GM18861 (cell line): ENCODE data around the gene METAP1.
A peak's percentile ranks its signal among the peaks of the same experiment; 100 is the strongest.
"Not testable (repeated sequence)": the region's sequence is repeated elsewhere in the genome, so short reads cannot be mapped to it uniquely, and the experiment has no call there.

Experiments
- ATAC-seq: cut with Tn5 transposase; IDR thresholded peaks from one replicate; pipeline ENCODE4 v1.9.1; 2021; ENCODE audit not compliant: unreplicated experiment

METAP1 gene

DNA sequence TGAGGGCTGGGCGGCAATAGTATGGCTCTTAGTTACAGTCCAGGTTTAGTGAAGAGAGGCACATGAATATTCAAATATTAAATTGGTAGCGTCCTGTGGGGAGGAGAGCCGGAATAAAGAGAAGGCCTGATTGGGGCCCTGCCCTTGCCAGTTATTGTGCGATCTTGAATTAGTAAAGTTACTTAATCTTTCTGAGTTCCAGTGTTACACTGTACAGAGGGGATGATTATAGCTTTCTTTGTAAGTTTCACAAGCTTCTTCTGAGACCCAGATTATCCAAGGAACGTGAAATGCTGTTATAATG lies 1.2 kb downstream of the METAP1 start:
- ATAC-seq, result no peak

DNA sequence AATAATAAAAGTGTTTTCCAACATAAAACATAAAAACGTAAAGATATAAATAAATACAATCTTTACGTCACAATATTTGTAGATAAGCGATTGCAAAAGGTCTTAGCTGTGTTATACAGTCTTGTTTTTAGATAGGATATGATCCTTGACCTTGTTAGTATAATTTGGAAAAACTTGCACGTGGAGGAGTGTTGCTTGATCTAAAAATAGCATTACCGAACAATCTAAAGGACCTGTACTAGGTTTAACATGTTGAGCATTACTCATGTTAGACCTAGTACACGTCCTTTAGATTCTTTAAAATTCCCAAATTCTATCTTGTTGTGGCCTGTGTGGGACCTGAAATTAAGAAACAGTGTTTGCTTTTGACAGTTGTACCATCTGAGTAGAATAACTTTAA lies 1.6 kb downstream of the METAP1 start:
- ATAC-seq, result no peak

DNA sequence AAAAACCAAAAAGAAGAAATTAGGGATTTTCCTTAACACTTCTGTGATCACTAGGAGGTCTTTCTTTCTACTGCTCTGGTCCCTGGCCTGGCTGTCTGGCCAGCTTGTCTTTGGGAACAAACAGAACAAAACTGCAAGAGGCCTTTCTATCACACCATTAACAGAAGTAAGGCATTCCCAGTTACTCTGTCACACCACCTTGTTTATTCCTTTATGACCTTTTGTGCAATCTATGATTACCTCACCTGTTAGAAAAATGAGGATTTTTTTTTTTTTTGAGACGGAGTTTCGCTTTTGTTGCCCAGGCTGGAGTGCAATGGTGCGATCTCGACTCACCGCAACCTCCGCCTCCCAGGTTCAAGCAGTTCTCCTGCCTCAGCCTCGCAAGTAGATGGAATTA lies 3.0 kb downstream of the METAP1 start:
- no peak for ATAC-seq

DNA sequence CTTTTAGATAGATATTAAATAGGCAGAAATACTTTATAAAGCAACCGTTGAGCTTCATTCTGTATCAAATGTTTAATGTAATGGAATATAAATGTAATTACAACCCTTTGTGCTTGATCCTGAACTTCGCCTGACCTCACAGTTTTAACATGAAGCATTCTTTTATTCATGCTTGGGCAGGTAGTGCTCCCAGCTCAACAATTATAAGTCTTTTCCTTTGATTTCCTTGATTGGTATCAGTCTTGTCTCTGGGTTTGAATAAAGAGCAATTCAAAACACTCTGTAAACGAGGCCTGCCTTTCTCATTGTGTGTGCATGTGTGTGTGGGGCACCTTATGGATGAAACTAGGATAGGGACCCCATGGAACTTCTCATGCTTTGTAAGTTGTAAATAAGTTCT lies 6.8 kb downstream of the METAP1 start:
- no peak for ATAC-seq

DNA sequence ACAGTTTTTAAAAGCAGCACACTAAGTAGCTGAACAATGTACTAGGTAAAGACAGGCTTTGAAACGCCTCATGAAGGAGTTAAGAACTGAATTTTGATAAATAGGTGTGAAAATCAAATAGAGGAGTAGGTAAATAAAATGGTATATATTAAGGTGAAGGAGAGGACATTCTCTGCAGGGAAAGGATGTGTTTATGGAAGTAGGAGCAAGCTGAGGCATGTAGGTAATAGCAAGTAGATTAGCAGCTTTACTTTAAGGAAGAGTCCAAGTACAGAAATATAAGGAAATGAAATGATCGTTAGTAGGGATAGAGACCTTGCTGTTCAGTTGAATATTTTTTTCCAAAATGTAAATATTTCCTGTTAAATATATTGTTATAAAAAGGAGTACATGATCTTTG lies 12.5 kb downstream of the METAP1 start:
- ATAC-seq, result no peak

DNA sequence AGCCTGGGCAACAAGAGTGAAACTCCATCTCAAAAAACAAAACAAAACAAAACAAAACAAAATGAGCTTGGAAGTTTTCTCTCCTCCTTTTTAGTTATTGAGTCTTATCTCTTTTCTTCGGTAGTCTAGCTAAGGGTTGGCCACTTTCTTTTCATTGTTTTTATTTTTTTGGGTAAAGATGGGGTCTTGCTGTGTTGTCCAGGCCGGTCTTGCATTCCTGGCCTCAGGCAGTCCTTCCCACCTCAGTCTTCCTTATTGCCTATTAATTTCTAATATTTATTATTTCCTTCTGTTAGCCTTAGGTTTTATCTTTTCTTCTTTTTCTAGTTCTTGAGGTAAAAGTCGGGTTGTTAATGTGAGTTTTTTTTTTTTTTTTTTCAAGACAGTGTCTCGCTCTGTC lies 16.4 kb downstream of the METAP1 start:
- no peak for ATAC-seq

DNA sequence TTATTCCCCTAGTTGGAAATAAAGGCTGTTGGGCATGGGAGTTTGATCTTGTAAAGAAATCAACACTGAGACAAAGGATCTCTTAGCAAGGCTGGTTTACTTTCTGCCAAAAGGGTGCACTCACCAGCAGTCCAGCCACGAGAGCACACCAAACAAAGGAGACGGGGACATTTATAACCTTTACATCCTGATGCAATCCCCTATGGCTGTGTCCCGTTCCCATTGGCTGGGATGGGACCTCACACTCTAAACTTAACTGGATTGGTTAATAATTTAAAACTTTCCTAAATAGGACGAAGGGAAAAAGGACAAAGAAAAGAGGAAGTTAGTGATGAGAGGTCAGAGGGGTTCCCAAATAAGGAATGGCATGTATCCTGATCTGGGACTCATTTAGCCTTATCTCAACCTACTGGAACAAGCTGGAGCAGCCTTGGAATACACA lies 17.9 kb downstream of the METAP1 start:
- ATAC-seq, result no peak

DNA sequence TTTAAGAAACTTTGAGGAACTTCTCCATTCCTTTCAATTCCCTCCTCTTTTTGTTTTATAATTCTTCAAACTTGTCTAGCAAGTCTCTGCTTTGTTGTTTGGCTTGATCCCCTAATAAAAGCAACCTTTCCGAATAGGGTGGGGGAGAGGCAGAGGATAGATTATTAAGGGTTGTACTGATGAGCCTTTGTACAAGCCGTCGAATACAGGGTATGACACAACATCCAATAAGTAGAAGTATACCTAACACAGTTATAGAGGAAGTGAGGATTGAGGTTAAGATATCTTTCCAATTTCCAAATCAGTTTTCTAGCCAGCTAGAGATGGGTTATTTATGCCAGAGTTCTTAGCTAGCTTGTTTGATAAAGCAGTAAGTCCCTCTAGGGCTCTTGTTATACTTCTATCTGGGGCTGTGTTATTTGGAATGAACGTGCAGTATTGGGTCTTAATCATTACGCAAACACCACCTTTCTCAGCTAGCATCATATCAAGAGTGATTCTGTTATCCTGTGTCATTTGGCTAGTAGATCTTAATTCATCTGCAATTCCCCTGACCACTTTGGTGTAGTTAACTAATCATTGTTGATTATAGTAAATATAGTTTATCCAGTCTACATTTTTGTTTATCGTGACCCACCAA lies 18.5 kb downstream of the METAP1 start:
- no peak for ATAC-seq

DNA sequence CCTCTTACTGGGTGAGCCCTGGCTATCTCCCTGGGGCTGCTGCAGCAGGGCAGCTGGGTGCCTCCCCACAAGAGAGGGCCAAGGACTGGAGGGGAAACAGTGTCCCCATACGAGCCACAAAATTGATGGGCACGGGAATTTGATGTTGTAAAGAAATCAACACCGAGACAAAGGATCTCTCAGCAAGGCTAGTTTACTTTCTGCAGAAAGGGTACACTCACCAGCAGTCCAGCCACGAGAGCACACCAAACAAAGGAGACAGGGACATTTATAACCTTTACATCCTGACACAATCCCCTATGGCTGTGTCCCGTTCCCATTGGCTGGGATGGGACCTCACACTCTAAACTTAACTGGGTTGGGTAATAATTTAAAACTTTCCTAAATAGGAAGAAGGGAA lies 25.9 kb downstream of the METAP1 start:
- ATAC-seq, result no peak

DNA sequence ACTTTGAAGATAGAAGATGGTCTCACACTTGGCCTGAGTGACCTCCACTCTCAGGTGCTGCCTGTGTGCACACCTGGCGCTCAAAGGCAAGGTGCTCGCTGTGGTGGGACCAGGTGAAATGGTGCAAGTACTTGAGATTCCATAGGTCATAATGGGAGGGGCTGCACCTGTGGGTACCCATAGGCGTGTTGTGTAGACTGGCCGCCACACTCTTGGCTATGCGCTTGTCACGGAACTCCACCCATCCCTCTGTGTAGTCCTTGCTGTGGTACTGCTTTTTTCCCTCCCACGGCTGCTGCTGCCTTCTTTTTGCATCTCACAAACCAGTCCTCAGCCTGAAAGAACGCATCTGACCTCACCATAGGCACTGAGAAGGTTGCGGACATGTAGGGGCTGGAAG lies 27.0 kb downstream of the METAP1 start:
- no peak for ATAC-seq

DNA sequence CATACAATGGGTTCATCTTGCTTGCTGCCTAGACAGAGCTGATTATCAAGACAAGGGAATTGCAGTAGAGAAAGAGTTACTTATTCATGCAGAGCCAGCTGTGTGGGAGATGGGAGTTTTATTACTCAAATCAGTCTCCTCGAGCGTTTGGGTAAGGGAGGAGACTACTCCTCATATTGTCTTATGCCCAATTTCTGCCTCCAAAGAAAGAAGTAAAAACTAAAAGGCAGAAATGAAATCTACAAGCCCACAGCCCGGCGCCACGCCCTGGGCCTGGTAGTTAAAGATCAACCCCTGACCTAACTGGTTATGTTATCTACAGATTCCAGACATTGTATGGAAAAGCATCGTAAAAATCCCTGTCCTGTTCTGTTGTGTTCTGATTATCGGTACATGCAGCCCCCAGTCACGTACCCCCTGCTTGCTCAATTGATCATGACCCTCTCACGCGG lies 28.3 kb downstream of the METAP1 start:
- ATAC-seq, result not testable (repeated sequence)

DNA sequence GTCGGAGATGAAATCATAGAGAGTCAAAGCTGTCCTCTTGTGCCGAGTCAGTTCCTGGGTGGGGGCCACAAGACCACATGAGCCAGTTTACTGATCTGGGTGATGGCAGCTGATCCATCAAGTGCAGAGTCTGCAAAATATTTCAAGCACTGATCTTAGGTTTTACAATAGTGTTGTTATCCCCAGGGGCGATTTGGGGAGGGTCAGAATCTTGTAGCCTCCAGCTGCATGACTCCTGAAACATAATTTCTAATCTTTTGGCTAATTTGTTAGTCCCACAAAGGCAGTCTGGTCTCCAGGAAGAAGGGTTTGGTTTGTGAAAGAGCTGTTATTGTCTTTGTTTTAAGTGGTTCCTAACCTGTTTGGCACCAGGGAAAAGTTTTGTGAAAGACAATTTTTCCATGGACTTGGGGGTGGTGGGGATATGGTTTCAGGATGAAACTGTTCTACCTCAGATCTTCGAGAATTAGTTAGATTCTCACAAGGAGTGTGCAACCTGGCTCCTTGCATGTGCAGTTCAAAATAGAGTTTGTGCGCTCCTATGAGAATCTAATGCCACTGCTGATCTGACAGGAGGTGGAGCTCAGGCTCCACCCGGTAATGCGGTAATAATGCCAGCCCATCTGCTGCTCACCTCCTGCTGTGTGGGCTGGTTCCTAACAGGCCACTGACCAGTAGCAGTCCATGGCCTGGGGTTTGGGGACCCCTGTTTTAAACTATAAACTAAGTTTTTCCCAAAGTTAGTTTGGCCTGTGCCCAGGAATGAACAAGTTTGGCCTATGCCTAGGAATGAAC lies 29.2 kb downstream of the METAP1 start:
- ATAC-seq, result no peak

DNA sequence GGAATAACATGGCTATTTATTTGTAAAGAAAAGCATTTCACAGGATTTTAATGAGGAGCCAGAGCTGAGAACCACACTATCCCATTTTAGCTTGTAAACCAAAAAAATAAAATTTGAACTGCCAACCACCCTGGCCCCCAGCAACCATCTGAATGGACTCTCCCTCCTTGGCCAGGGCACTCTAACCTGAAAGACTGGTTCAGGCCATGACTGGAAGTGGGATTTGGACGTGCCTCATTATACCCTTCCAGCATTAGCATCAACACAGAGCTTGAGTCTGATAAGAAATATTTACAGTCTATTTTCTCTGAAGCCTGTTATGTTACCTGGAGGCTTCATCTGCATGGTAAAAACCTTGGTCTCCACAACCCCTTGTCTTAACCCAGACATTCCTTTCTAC lies 30.0 kb downstream of the METAP1 start:
- ATAC-seq, result no peak

DNA sequence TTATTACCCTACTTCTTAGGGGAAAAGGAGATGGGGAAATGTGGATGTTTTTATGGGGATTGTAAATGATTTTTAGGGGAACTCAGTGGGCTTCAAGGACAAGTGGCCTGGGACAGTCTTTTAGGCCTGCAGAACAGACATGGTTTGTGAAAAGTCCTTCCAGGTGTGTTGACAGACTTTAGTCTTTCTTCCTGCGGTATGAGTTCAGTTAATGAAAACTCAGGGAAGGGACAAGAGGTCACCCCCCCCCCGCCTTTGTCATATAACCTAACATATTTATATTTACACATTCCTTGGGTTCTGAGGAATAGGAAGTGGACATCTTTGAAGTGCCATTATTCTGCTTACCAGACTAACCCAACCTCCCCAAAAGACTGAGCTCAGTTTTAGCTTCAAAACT lies 31.8 kb downstream of the METAP1 start:
- no peak for ATAC-seq

DNA sequence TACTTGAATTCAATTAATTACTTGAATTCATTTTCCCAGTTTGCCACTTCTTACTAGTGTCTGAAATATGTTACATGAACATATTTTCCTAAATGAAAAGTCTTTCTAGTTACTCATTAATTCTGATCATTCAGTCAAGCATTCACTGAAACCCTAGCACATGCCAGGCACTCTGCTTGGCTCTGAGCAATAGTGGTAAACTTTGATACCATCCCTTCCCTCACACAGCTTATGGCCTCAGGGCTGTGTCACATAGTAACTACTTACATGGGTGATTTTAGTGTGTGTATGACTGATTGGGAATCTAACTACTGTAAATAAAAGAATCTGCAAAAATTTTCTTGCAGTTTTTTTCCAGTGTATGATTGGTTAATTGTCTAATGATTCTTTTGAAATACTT lies 32.7 kb downstream of the METAP1 start:
- peak; percentile 56 for ATAC-seq

DNA sequence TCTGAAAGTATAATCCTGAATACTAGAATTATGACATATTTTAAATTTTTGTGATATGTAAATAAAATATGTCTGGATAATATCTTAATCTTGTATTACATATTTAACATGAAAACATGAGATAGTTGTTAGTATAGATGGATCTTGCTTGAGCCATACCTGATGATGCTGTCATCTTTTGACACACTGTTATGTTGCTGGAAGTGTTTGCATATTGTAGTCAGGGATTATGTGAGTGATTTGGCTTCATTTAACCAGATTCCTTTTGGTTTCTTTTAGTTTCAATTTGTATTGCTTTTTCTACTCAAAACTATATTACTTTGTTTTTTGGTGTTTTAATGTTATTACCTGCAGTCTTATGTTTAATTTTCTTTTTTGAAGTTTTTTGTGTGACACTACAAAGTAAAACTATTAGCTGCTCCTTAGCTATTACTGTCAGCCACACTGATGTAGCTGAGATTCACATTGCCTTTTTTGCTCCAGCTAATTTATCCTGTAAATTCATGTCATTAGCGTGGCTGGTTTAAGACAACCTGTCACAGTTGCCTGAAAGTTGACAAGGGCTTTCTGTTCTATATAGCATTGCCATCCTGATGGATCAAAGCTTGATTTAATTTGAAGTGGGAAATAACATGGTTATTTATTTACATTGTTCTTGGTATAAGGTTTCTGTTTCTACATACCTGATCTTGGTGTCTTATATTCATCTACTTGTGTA lies 33.7 kb downstream of the METAP1 start:
- no peak for ATAC-seq

DNA sequence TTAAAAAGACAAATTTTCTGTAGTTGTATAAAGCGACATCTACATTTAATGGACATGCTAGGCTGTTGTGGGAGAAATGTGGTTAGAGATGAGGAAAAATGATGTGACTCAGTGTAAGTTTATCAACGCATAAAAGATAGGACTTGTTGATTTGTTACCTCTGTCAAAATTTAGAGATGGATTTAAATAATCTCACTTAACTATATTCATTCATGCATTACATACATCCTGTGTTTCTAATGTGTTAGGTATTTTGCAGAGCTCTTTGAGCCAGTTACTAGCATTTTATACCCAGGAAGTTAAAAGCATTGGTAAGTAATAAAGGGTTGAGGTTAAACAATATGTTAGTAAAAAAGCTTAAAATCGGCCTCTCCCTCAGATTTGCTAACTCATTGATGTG lies 34.3 kb downstream of the METAP1 start:
- no peak for ATAC-seq

DNA sequence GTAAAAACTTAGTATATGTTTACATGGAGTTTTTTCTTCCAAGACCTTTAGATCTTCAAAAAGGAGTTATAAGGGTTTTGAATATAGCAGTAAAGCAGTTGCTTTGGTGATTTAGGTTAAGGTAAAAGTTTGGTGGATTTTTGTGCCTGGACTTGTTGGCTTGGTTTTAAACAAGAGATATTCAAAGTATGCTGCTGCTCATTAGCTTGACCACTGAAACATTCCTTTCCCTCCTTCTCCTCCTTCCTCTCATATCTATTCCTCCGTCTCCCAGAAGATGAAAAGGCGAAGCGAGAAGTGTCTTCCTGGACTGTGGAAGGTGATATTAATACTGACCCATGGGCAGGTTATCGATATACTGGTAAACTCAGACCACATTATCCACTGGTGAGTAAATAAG lies 38.4 kb downstream of the METAP1 start:
- no peak for ATAC-seq

DNA sequence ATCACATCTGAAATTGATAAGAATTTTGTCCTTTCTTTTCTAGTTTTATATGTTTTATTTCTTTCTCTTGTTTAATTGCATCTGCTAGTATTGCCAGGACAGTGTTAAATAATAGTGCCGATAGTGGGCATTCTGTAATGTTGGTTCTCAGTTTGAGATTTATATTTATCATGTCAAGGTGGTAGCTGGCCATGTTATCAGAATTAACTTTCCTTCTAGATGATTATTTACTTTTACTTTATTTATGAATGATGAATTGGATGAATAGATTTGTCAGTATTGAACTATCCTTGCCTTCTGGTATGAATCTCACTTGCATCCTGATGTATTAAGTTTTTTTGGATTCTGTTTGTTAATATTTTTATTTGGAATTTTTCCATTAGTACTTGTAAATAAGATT lies 42.7 kb downstream of the METAP1 start:
- no peak for ATAC-seq

DNA sequence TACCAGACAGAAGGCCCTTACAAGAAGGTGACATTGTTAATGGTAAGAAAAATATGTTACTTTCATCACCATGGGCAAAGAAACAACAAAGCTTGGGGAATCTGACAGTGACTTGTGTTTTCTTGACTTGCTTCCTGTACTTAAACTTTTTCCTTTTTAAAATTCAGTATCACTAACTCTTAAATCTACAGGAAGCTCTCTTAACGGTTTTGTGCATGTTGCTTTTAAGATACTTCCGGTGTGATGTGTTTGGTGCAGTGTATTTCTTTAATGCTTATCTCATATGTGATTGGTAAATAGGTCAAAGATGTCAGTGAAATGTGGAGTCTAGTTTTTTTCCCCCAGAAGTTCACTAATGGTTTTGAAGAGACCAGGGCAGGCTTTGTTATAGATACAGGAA lies 47.8 kb downstream of the METAP1 start:
- no peak for ATAC-seq

DNA sequence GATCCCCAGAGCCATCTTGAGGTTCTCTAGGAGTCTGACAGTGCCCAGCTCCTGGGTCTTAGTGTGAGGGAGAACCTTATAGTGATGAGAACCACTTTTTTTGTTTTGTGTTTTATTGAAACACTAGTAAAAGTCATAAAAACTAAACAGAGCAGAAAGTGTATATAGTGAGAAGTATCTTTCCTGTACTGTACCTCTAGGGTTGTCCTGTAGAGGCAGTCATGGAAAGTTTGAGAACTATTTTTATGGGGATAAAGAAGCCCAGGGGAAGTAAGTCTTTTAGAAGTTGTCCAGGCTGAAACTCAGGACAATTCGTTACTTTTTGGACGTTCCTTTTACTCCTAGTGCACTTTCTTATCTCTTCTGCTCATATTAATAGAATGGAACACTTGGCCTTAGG lies 52.2 kb downstream of the METAP1 start:
- ATAC-seq, result no peak

DNA sequence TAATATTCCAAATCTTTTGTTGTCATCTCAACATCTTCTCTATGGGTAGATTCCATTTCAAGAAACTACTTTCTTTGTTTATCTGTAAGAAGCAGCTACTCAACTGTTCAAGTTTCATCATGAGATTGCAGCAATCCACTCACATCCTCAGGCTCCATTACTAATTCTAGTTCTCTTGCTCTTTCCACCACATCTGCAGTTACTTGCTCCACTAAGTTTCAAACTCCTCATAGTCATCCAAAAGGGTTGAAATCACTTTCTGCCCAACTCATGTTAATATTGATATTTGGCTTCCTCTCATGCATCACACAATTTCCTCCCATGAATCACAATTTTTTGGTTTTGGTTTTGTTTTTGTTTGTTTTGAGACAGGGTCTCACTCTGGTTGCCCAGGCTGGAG lies 57.4 kb downstream of the METAP1 start:
- no peak for ATAC-seq
